HepG2 (cell line): ENCODE results near the gene ARHGEF12.
"Not testable (repeated sequence)": the region's sequence is repeated elsewhere in the genome, so short reads cannot be mapped to it uniquely, and the experiment has no call there.

Experiments used
- BHLHE40 ChIP-seq: IDR thresholded peaks from 2 replicates; pipeline ENCODE4 v1.6.1; 2011; ENCODE audit warnings: low read length, improper control_type of control experiment
- FOXM1 ChIP-seq: sonication (generic); formaldehyde crosslinking; IDR thresholded peaks from 2 replicates; pipeline ENCODE4 v1.5.0; 2020; ENCODE audit warnings: missing genetic modification reagents
- POLR2A ChIP-seq, 2 experiments: IDR thresholded peaks; 2 replicates each; pipeline ENCODE4 v1.6.1; 2011; ENCODE audit warnings: low read depth in 2 of 2, low read length in 2 of 2, mild to moderate bottlenecking in 1 of 2, moderate library complexity in 1 of 2; ENCODE audit not compliant: insufficient read depth in 1 of 2
- TCF12 ChIP-seq, 2 experiments: fragments of 450-650 bp in 1 of 2; sonication (generic) in 1 of 2; formaldehyde crosslinking in 1 of 2; IDR thresholded peaks; 2 replicates each; pipeline versions ENCODE4 v1.6.1 to v1.8.0; 2017 to 2022; ENCODE audit warnings: antibody characterized with exemption in 1 of 2, mild to moderate bottlenecking in 1 of 2, missing genetic modification reagents in 1 of 2, moderate library complexity in 1 of 2
- ZNF124 ChIP-seq: sonication (generic); formaldehyde crosslinking; IDR thresholded peaks from 2 replicates; pipeline ENCODE4 v1.4.0; 2020; ENCODE audit warnings: missing genetic modification reagents
- ZNF3 ChIP-seq: IDR thresholded peaks from 2 replicates; pipeline ENCODE4 v1.7.0; 2017; ENCODE audit warnings: inconsistent platforms
- TF ChIP-seq, protein P1 (sequence below): sonication (generic); formaldehyde crosslinking; IDR thresholded peaks from 2 replicates; pipeline ENCODE4 v1.5.0; 2020; ENCODE audit warnings: mild to moderate bottlenecking, missing genetic modification reagents, moderate library complexity
- TF ChIP-seq, protein P2 (sequence below): sonication (generic); formaldehyde crosslinking; IDR thresholded peaks from 2 replicates; pipeline ENCODE4 v1.4.0; 2020; ENCODE audit warnings: missing genetic modification reagents

DNA sequence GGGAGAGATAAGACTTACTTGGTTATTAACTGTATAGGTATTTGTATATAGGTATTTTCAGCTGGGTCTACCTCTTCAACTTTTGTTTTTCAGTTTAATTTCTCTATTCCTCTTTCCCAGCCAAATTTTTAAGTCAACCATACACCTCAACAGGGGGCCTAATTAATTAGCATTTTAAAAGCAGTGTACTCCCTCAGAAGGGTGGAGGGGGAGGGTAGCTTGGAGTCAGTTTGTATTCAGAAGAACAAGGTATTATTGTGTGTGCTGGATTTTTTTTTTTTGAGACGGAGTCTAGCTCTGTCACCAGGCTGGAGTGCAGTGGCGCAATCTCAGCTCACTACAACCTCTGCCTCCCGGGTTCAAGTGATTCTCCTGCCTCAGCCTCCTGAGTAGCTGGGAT, 167.3 kb downstream of the ARHGEF12 start:
- TF ChIP-seq, protein P1, sequence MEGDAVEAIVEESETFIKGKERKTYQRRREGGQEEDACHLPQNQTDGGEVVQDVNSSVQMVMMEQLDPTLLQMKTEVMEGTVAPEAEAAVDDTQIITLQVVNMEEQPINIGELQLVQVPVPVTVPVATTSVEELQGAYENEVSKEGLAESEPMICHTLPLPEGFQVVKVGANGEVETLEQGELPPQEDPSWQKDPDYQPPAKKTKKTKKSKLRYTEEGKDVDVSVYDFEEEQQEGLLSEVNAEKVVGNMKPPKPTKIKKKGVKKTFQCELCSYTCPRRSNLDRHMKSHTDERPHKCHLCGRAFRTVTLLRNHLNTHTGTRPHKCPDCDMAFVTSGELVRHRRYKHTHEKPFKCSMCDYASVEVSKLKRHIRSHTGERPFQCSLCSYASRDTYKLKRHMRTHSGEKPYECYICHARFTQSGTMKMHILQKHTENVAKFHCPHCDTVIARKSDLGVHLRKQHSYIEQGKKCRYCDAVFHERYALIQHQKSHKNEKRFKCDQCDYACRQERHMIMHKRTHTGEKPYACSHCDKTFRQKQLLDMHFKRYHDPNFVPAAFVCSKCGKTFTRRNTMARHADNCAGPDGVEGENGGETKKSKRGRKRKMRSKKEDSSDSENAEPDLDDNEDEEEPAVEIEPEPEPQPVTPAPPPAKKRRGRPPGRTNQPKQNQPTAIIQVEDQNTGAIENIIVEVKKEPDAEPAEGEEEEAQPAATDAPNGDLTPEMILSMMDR (CRISPR knock-in tag), result not testable (repeated sequence)
- TF ChIP-seq BHLHE40; POLR2A (IDR thresholded peaks at IDR 0.05; ENCODE audit: insufficient read depth in 1 of 2, low read depth in 2 of 2, low read length in 2 of 2); TCF12 (IDR thresholded peaks at IDR 0.05); TCF12 (CRISPR knock-in tag; IDR thresholded peaks at IDR 0.05); ZNF3 (CRISPR knock-in tag); FOXM1 (CRISPR knock-in tag); ZNF124 (CRISPR knock-in tag): not testable (repeated sequence)
- TF ChIP-seq, protein P2, sequence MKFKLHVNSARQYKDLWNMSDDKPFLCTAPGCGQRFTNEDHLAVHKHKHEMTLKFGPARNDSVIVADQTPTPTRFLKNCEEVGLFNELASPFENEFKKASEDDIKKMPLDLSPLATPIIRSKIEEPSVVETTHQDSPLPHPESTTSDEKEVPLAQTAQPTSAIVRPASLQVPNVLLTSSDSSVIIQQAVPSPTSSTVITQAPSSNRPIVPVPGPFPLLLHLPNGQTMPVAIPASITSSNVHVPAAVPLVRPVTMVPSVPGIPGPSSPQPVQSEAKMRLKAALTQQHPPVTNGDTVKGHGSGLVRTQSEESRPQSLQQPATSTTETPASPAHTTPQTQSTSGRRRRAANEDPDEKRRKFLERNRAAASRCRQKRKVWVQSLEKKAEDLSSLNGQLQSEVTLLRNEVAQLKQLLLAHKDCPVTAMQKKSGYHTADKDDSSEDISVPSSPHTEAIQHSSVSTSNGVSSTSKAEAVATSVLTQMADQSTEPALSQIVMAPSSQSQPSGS (CRISPR knock-in tag), result not testable (repeated sequence)
